Pulmonary artery endothelial cell (primary cell): Measurements from ENCODE around the gene RNASEH1. TPM values are rescaled to one million over a fixed set of nuclear protein-coding genes. Genes with fewer than 3 reads are reported as not detected.

ENCODE experiments used
- total RNA-seq: library from RNA; depleted of rRNA; stranded (reverse); fragments of >200 nt; gene quantifications from 2 replicates; pipeline ENCODE4 v1.2.3, GENCODE V29; 2014

RNASEH1 gene
- total RNA-seq, 1 donor from 2014 or later = 41.6 TPM

Other genes starting within 250 kb of the RNASEH1 start
- 42.2 and 44.8 TPM in 2 replicates for gene EIPR1, start 180.5 kb downstream of the RNASEH1 start, total RNA-seq
- gene TRAPPC12, start 178.6 kb downstream of the RNASEH1 start, total RNA-seq = 41.8 and 51.0 TPM in 2 replicates
- gene ADI1, start 38.8 kb downstream of the RNASEH1 start, total RNA-seq = 38.6 and 48.2 TPM in 2 replicates
- gene RPS7, start 16.9 kb upstream of the RNASEH1 start, total RNA-seq = 1,253 and 1,794 TPM in 2 replicates
- gene COLEC11, start 36.8 kb upstream of the RNASEH1 start, total RNA-seq = 0.13 and 0.35 TPM in 2 replicates
- gene ALLC, start 99.9 kb upstream of the RNASEH1 start, total RNA-seq = not detected in 2 replicates
- gene DCDC2C, start 145.2 kb upstream of the RNASEH1 start, total RNA-seq = not detected in 2 replicates